ENCODE measurements around the gene SERPINA3.

SERPINA3 gene

GRCh38 chr14:94650806-94651805 lies 38.9 kb downstream of the SERPINA3 start:
- H4K20me1 ChIP-seq (ENCODE audit: control insufficient read depth, insufficient read depth, low read depth, low read length): no peaks in the 10 kb centered on the region
- no peak overlapping the region for H3K4me3 ChIP-seq (ENCODE audit: low read length)
- TF ChIP-seq CTCF (IDR thresholded peaks at IDR 0.05; ENCODE audit: low read depth, low read length, poor library complexity, severe bottlenecking) (no peak), EZH2phosphoT487 (IDR thresholded peaks at IDR 0.05; ENCODE audit: borderline replicate concordance, low read length) (no peak)
- no peaks in the 10 kb centered on the region for H3K9me3 ChIP-seq (ENCODE audit: control insufficient read depth, insufficient read depth, low read length)
- no peaks in the 10 kb centered on the region for H3K79me2 ChIP-seq (ENCODE audit: control insufficient read depth, low read length)
- no peak overlapping the region for H3K4me2 ChIP-seq (ENCODE audit: low read length)
- H3K4me1 ChIP-seq (ENCODE audit: control insufficient read depth, low read length): no peaks in the 10 kb centered on the region
- no peak overlapping the region for H3K27ac ChIP-seq (ENCODE audit: low read depth, low read length)
- H3K9me2 ChIP-seq (replicated peaks; ENCODE audit: control insufficient read depth, low read length): no peaks in the 10 kb centered on the region
- no peaks in the 10 kb centered on the region for H3K36me3 ChIP-seq (ENCODE audit: control insufficient read depth, low read length)
- no peaks in the 10 kb centered on the region for H3F3A ChIP-seq (ENCODE audit: control insufficient read depth, insufficient read depth)
- no peaks in the 10 kb centered on the region for H3K27me3 ChIP-seq (ENCODE audit: control insufficient read depth, low read length)

GRCh38 chr14:94653321-94653720 lies 41.1 kb downstream of the SERPINA3 start:
- Histone ChIP-seq H3K9me2 (replicated peaks; ENCODE audit: control insufficient read depth, low read length) (no peaks in the 10 kb centered on the region), H3K36me3 (ENCODE audit: control insufficient read depth, low read length) (no peaks in the 10 kb centered on the region), H3F3A (ENCODE audit: control insufficient read depth, insufficient read depth) (no peaks in the 10 kb centered on the region), H3K4me1 (ENCODE audit: control insufficient read depth, low read length) (no peaks in the 10 kb centered on the region), H3K4me3 (ENCODE audit: low read length) (no peak overlapping the region), H3K27me3 (ENCODE audit: control insufficient read depth, low read length) (no peaks in the 10 kb centered on the region), H3K79me2 (ENCODE audit: control insufficient read depth, low read length) (no peaks in the 10 kb centered on the region), H3K4me2 (ENCODE audit: low read length) (no peak overlapping the region), H3K27ac (ENCODE audit: low read depth, low read length) (no peak overlapping the region), H4K20me1 (ENCODE audit: control insufficient read depth, insufficient read depth, low read depth, low read length) (no peaks in the 10 kb centered on the region), H3K9me3 (ENCODE audit: control insufficient read depth, insufficient read depth, low read length) (no peaks in the 10 kb centered on the region)
- TF ChIP-seq CTCF (IDR thresholded peaks at IDR 0.05; ENCODE audit: low read depth, low read length, poor library complexity, severe bottlenecking) (no peak), EZH2phosphoT487 (IDR thresholded peaks at IDR 0.05; ENCODE audit: borderline replicate concordance, low read length) (no peak)

- H3K36me3 ChIP-seq (ENCODE audit: control insufficient read depth, low read length): no peaks in the 10 kb centered on the region
- no peaks in the 10 kb centered on the region for H3K4me1 ChIP-seq (ENCODE audit: control insufficient read depth, low read length)
- H3F3A ChIP-seq (ENCODE audit: control insufficient read depth, insufficient read depth): no peaks in the 10 kb centered on the region
- no peak overlapping the region for H3K4me3 ChIP-seq (ENCODE audit: low read length)
- no peaks in the 10 kb centered on the region for H3K79me2 ChIP-seq (ENCODE audit: control insufficient read depth, low read length)
- no peaks in the 10 kb centered on the region for H3K9me3 ChIP-seq (ENCODE audit: control insufficient read depth, insufficient read depth, low read length)
- H3K27me3 ChIP-seq (ENCODE audit: control insufficient read depth, low read length): no peaks in the 10 kb centered on the region
- no peaks in the 10 kb centered on the region for H3K9me2 ChIP-seq (replicated peaks; ENCODE audit: control insufficient read depth, low read length)
- TF ChIP-seq CTCF (IDR thresholded peaks at IDR 0.05; ENCODE audit: low read depth, low read length, poor library complexity, severe bottlenecking) (no peak), EZH2phosphoT487 (IDR thresholded peaks at IDR 0.05; ENCODE audit: borderline replicate concordance, low read length) (no peak)
- no peak overlapping the region for H3K27ac ChIP-seq (ENCODE audit: low read depth, low read length)
- no peak overlapping the region for H3K4me2 ChIP-seq (ENCODE audit: low read length)
- no peaks in the 10 kb centered on the region for H4K20me1 ChIP-seq (ENCODE audit: control insufficient read depth, insufficient read depth, low read depth, low read length)
These were observed 42.1 kb downstream of the SERPINA3 start for GRCh38 chr14:94654071-94654861.

All from DOHH2 (cell line).